WTC11 (cell line): Measurements from ENCODE around the gene CCM2. TPM values are rescaled to one million over a fixed set of nuclear protein-coding genes. Genes with fewer than 3 reads are reported as not detected.
A peak's percentile ranks its signal among the peaks of the same experiment; 100 is the strongest.

Source experiments
- ATAC-seq: fragments of 200-7000 bp; cut with Tn5 transposase; 2 replicates; pipeline ENCODE4 v1.10.0; 2021; ENCODE audit warnings: mild to moderate bottlenecking, moderate library complexity
- CTCF ChIA-PET: fragments of 300-600 bp; sonication (Branson Sonifier 250); formaldehyde crosslinking; loops from one replicate; lab custom pipeline; 2021; ENCODE audit warnings: antibody characterized with exemption; lab: Charles Lee
- POLR2A ChIA-PET: fragments of 350-600 bp; sonication (Branson Sonifier 250); formaldehyde crosslinking; loops from one replicate; lab custom pipeline; 2021; ENCODE audit warnings: antibody characterized with exemption; lab: Charles Lee
- DNase-seq: peaks from one replicate; pipeline ENCODE4 v3.0.0; 2021; ENCODE audit warnings: low spot score
- H3K27ac Mint-ChIP-seq: 2 replicates; pipeline ENCODE4 v1.8.0; 2021; ENCODE audit warnings: mixed read lengths
- H3K27me3 Mint-ChIP-seq: 2 replicates; pipeline ENCODE4 v1.8.0; 2021; ENCODE audit warnings: low read depth, mild to moderate bottlenecking, moderate library complexity, mixed read lengths
- H3K36me3 Mint-ChIP-seq: 2 replicates; pipeline ENCODE4 v1.8.0; 2021; ENCODE audit warnings: mixed read lengths
- H3K4me1 Mint-ChIP-seq: 2 replicates; pipeline ENCODE4 v1.8.0; 2022; ENCODE audit warnings: mixed read lengths
- H3K4me3 Mint-ChIP-seq: 2 replicates; pipeline ENCODE4 v1.8.0; 2021; ENCODE audit warnings: mild to moderate bottlenecking, moderate library complexity, mixed read lengths
- H3K9me3 Mint-ChIP-seq: 2 replicates; pipeline ENCODE4 v1.8.0; 2021; ENCODE audit warnings: mixed read lengths
- ESRRA ChIP-seq: sonication (generic); formaldehyde crosslinking; IDR thresholded peaks from 2 replicates; pipeline ENCODE4 v1.8.1; 2022; ENCODE audit warnings: mild to moderate bottlenecking, missing genetic modification reagents, borderline replicate concordance
- ETV6 ChIP-seq: sonication (generic); formaldehyde crosslinking; IDR thresholded peaks from 2 replicates; pipeline ENCODE4 v1.8.1; 2022; ENCODE audit warnings: mild to moderate bottlenecking, missing genetic modification reagents
- FOXK1 ChIP-seq: sonication (generic); formaldehyde crosslinking; IDR thresholded peaks from 2 replicates; pipeline ENCODE4 v1.8.0; 2022; ENCODE audit warnings: mild to moderate bottlenecking, moderate library complexity, missing genetic modification reagents
- GABPB1 ChIP-seq: sonication (generic); formaldehyde crosslinking; IDR thresholded peaks from 2 replicates; pipeline ENCODE4 v1.8.1; 2023; ENCODE audit warnings: mild to moderate bottlenecking, missing genetic modification reagents
- GTF2I ChIP-seq: fragments of 250-450 bp; sonication (Bioruptor Pico); conservative IDR thresholded peaks from 2 replicates; pipeline ENCODE4 v1.4.0; 2021; ENCODE audit warnings: mild to moderate bottlenecking
- JUN ChIP-seq: sonication (generic); formaldehyde crosslinking; IDR thresholded peaks from 2 replicates; pipeline ENCODE4 v1.8.0; 2023; ENCODE audit warnings: mild to moderate bottlenecking, missing genetic modification reagents
- RORB ChIP-seq: fragments of 250-450 bp; sonication (Bioruptor Pico); IDR thresholded peaks from 2 replicates; pipeline ENCODE4 v1.9.0; 2021; ENCODE audit warnings: mild to moderate bottlenecking
- SOX15 ChIP-seq: fragments of 250-450 bp; sonication (Bioruptor Pico); IDR thresholded peaks from 2 replicates; pipeline ENCODE4 v1.9.0; 2021; ENCODE audit warnings: mild to moderate bottlenecking
- TEAD4 ChIP-seq: sonication (generic); formaldehyde crosslinking; IDR thresholded peaks from 2 replicates; pipeline ENCODE4 v1.8.0; 2022; ENCODE audit warnings: mild to moderate bottlenecking, missing genetic modification reagents
- ZNF263 ChIP-seq: sonication (generic); formaldehyde crosslinking; IDR thresholded peaks from 2 replicates; pipeline ENCODE4 v1.8.1; 2022; ENCODE audit warnings: low read depth, mild to moderate bottlenecking, moderate library complexity, missing genetic modification reagents
- ZNF416 ChIP-seq: fragments of 250-450 bp; sonication (Bioruptor Pico); IDR thresholded peaks from 2 replicates; pipeline ENCODE4 v1.9.0; 2021; ENCODE audit warnings: mild to moderate bottlenecking, inconsistent platforms
- ZNF423 ChIP-seq: fragments of 250-450 bp; sonication (Bioruptor Pico); IDR thresholded peaks from 2 replicates; pipeline ENCODE4 v2.1.2; 2022; ENCODE audit warnings: mild to moderate bottlenecking, moderate library complexity
- total RNA-seq: library from RNA; stranded (reverse); gene quantifications from 3 replicates; pipeline ENCODE4 v1.2.3, GENCODE V29; 2021
- TF ChIP-seq, protein P1 (sequence below): fragments of 250-450 bp; sonication (Bioruptor Pico); IDR thresholded peaks from 2 replicates; pipeline ENCODE4 v1.9.0; 2021; ENCODE audit warnings: mild to moderate bottlenecking
- TF ChIP-seq, protein P2 (sequence below): sonication (generic); formaldehyde crosslinking; IDR thresholded peaks from 2 replicates; pipeline ENCODE4 v1.8.0; 2022; ENCODE audit warnings: missing genetic modification reagents

Gene CCM2
- total RNA-seq, 1 experiment from 2014 or later = 32.7 TPM

DNA sequence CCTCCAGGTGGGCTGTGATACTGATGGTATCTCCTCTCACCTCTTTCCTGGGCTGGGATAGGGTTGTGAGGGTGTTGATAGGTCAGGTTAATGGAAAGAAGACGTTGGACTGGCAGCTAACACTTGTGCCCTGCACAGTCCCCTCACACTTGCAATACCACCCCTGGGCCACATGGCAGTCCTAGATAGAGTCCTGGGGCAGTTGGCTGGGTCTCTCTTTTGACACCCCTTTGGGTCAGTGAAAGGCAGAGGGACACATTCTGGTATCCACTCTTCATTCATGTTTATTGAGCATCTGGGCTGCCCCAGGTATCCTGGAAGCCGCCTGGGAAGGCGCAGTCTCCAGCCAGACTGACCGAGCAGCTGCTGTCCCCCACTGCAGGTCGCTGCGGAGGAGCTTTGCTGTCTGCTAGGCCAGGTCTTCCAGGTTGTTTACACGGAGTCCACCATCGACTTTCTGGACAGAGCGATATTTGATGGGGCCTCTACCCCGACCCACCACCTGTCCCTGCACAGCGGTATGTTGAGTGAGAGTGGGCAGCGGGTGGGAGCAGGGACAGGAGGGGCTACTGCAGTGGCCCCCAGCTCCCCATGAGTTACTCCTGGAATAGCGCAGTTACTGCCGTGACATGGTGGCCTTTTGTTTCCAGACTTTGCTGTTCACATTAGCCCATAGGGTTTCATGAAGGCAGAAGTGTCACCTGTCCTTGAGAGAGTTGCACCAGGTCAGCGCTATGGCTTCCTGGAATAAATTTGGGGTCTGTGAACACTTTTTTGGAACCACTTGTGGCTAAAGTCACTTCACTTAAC lies 69.6 kb downstream of the CCM2 start:
- no peaks in the 10 kb centered on the region for H3K9me3 Mint-ChIP-seq
- DNase-seq (no peak), ATAC-seq (peak; percentile 50)
- H3K27ac Mint-ChIP-seq = no peak overlapping the region; the same call in 1 of the 2 replicates
- H3K4me3 Mint-ChIP-seq = no peak overlapping the region
- no peaks in the 10 kb centered on the region for H3K4me1 Mint-ChIP-seq
- no peaks in the 10 kb centered on the region for H3K27me3 Mint-ChIP-seq
- CTCF ChIA-PET = interaction anchor here (0.5 to 5.1 kb wide), 5 partner anchors 23 to 281 kb away, joined by 3 to 35 read pairs (median 3); no protein-coding TSS in a partner anchor
- peaks cover 10% of the 10 kb centered on the region; the same call in 1 of the 2 replicates for H3K36me3 Mint-ChIP-seq
- POLR2A ChIA-PET = no interaction called here
- TF ChIP-seq, protein P1, sequence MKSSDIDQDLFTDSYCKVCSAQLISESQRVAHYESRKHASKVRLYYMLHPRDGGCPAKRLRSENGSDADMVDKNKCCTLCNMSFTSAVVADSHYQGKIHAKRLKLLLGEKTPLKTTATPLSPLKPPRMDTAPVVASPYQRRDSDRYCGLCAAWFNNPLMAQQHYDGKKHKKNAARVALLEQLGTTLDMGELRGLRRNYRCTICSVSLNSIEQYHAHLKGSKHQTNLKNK = no peak
- TF ChIP-seq, all 79 proteins: peak for 0

DNA sequence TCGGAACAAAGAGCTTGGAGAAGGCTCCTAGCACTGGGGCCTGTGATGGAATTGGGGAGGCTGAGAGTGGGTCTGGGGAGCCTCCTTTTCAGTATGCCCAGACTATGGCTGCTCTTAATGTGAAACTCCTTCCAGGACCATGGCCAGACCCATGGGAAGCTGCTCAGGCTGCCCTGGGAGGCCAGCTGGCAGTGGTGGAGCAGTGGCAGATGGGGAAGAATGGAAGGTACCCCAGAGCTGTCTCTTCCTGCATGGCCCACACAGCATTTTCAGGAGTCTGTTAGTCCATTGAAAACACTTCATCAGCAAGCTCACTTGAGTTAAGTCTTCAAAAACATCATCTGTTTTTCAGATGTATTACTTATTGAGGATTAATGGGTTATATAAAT lies 70.2 kb downstream of the CCM2 start:
- TF ChIP-seq SOX15 (CRISPR knock-in tag) (no peak), ZNF263 (CRISPR knock-in tag) (no peak), ESRRA (no peak), JUN (CRISPR knock-in tag) (no peak), ETV6 (CRISPR knock-in tag) (no peak), ZNF423 (CRISPR knock-in tag) (no peak), TEAD4 (CRISPR knock-in tag) (no peak), GABPB1 (CRISPR knock-in tag) (no peak)
- Mint-ChIP-seq H3K36me3 (peaks cover 13% of the 10 kb centered on the region), H3K27ac (no peak overlapping the region), H3K9me3 (no peaks in the 10 kb centered on the region), H3K27me3 (no peaks in the 10 kb centered on the region), H3K4me1 (no peaks in the 10 kb centered on the region), H3K4me3 (no peak overlapping the region)
- DNase-seq (no peak), ATAC-seq (no peak)
- ChIA-PET CTCF (interaction anchor here (1.3 to 5.1 kb wide), 3 partner anchors 22 to 97 kb away, joined by 3 to 35 read pairs (median 8); no protein-coding TSS in a partner anchor), POLR2A (no interaction called here)

DNA sequence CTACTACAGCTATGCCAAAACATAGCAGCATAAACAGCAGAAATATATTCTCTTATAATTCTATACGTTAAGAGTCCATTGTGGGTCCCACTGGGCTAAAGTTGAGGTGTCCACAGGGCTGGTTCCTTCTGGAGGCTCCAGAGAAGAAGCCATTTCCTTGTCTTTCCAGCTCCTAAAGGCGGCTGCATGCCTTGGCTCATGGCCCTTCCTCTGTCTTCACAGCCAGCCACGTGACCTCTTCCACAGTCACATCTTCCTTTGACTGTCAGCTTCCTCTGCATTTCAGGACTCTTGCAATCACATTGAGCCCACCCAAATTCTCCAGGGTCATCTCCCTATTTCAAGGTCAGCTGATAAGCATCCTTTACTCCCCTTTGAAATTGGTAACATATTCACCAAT lies 71.5 kb downstream of the CCM2 start:
- Mint-ChIP-seq H3K36me3 (peaks cover 12% of the 10 kb centered on the region), H3K9me3 (no peaks in the 10 kb centered on the region), H3K4me3 (no peak overlapping the region), H3K27ac (no peak overlapping the region), H3K4me1 (no peaks in the 10 kb centered on the region), H3K27me3 (no peaks in the 10 kb centered on the region)
- CTCF ChIA-PET = interaction anchor here (0.5 to 5.1 kb wide), 3 partner anchors 72 to 255 kb away, joined by 3 to 35 read pairs (median 4); no protein-coding TSS in a partner anchor
- no peak for TF ChIP-seq GTF2I
- no peak for TF ChIP-seq ZNF416 (CRISPR knock-in tag)
- no peak for TF ChIP-seq RORB (CRISPR knock-in tag)
- no peak for TF ChIP-seq ZNF263 (CRISPR knock-in tag)
- TF ChIP-seq, protein P1 = no peak
- TF ChIP-seq, protein P2, sequence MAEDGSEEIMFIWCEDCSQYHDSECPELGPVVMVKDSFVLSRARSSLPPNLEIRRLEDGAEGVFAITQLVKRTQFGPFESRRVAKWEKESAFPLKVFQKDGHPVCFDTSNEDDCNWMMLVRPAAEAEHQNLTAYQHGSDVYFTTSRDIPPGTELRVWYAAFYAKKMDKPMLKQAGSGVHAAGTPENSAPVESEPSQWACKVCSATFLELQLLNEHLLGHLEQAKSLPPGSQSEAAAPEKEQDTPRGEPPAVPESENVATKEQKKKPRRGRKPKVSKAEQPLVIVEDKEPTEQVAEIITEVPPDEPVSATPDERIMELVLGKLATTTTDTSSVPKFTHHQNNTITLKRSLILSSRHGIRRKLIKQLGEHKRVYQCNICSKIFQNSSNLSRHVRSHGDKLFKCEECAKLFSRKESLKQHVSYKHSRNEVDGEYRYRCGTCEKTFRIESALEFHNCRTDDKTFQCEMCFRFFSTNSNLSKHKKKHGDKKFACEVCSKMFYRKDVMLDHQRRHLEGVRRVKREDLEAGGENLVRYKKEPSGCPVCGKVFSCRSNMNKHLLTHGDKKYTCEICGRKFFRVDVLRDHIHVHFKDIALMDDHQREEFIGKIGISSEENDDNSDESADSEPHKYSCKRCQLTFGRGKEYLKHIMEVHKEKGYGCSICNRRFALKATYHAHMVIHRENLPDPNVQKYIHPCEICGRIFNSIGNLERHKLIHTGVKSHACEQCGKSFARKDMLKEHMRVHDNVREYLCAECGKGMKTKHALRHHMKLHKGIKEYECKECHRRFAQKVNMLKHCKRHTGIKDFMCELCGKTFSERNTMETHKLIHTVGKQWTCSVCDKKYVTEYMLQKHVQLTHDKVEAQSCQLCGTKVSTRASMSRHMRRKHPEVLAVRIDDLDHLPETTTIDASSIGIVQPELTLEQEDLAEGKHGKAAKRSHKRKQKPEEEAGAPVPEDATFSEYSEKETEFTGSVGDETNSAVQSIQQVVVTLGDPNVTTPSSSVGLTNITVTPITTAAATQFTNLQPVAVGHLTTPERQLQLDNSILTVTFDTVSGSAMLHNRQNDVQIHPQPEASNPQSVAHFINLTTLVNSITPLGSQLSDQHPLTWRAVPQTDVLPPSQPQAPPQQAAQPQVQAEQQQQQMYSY (CRISPR knock-in tag) = no peak
- no peak for TF ChIP-seq FOXK1 (CRISPR knock-in tag)
- POLR2A ChIA-PET = no interaction called here
- ATAC-seq = no peak
- DNase-seq = no peak
